B cell (primary cell): ENCODE results near the gene HIP1R. TPM values are rescaled to one million over a fixed set of nuclear protein-coding genes. Genes with fewer than 3 reads are reported as not detected.

Source experiments
- ATAC-seq: fragments of 200-7000 bp; cut with Tn5 transposase; one replicate; pipeline ENCODE4 v1.10.0; 2021; ENCODE audit warnings: low read depth, mild to moderate bottlenecking, moderate number of reproducible peaks, moderate library complexity
- CTCF ChIA-PET: fragments of 350-600 bp; sonication (Branson Sonifier 250); formaldehyde crosslinking; loops from one replicate; lab custom pipeline; 2021; ENCODE audit warnings: antibody characterized with exemption, inconsistent platforms; lab: Charles Lee
- POLR2A ChIA-PET: fragments of 350-600 bp; sonication (Branson Sonifier 250); formaldehyde crosslinking; loops from one replicate; lab custom pipeline; 2021; ENCODE audit warnings: antibody characterized with exemption; lab: Charles Lee
- DNase-seq: peaks from one replicate; pipeline ENCODE4 v3.0.0; 2013
- H2AFZ ChIP-seq: 2 replicates; pipeline ENCODE4 v1.6.1; 2012; ENCODE audit warnings: mild to moderate bottlenecking, low read depth, low read length; ENCODE audit not compliant: insufficient read depth, poor library complexity, severe bottlenecking
- H3K27ac ChIP-seq, 2 donors: 1 replicate in 1 of 2; 2 replicates in 1 of 2; pipeline ENCODE4 v1.5.1; 2012 to 2013; ENCODE audit warnings: low read length in 2 of 2, mild to moderate bottlenecking in 2 of 2, moderate library complexity in 1 of 2
- H3K27me3 ChIP-seq, 4 experiments: fragments of 200-600 bp in 1 of 4; sonication (generic) in 1 of 4; replicated peaks in 1 of 4; 1 replicate in 2 of 4; 2 replicates in 2 of 4; pipeline versions ENCODE4 v1.6.1 to v1.7.0; 2013 to 2016; ENCODE audit warnings: low read length in 3 of 4, mild to moderate bottlenecking in 2 of 4, mixed read lengths in 1 of 4, moderate library complexity in 1 of 4; ENCODE audit not compliant: insufficient read depth in 4 of 4, control insufficient read depth in 3 of 4; ENCODE audit errors: control extremely low read depth in 1 of 4
- H3K36me3 ChIP-seq, 2 experiments: replicated peaks in 1 of 2; 1 replicate in 1 of 2; 2 replicates in 1 of 2; pipeline versions ENCODE4 v1.6.1 to v1.7.1; 2013; ENCODE audit warnings: low read length in 1 of 2; ENCODE audit not compliant: insufficient read depth in 2 of 2, control insufficient read depth in 1 of 2; ENCODE audit errors: control extremely low read depth in 1 of 2, extremely low read depth in 1 of 2
- H3K4me1 ChIP-seq, 2 donors: fragments of 200-600 bp in 1 of 2; sonication (generic) in 1 of 2; 1 replicate in 1 of 2; 2 replicates in 1 of 2; pipeline versions ENCODE4 v1.5.1 to v1.6.1; 2013 to 2017; ENCODE audit warnings: low read length in 2 of 2; ENCODE audit not compliant: control insufficient read depth in 2 of 2, insufficient read depth in 2 of 2
- H3K4me2 ChIP-seq: replicated peaks from 2 replicates; pipeline ENCODE3; 2012; ENCODE audit warnings: mild to moderate bottlenecking, low read depth, low read length; ENCODE audit not compliant: poor library complexity, severe bottlenecking
- H3K4me3 ChIP-seq, 5 experiments: fragments of 200-600 bp in 1 of 5; sonication (generic) in 1 of 5; 1 replicate in 3 of 5; 2 replicates in 2 of 5; pipeline versions ENCODE4 v1.5.1 to v1.7.0; 2011 to 2016; ENCODE audit warnings: low read length in 4 of 5, mild to moderate bottlenecking in 4 of 5, low read depth in 2 of 5, control low read depth in 1 of 5, moderate library complexity in 1 of 5; ENCODE audit not compliant: insufficient read depth in 1 of 5; ENCODE audit errors: control extremely low read depth in 1 of 5, extremely low read depth in 1 of 5
- H3K79me2 ChIP-seq: fragments of 200-600 bp; sonication (generic); one replicate; pipeline ENCODE4 v1.6.0; 2016; ENCODE audit warnings: low read length; ENCODE audit not compliant: control insufficient read depth, insufficient read depth
- H3K9ac ChIP-seq: fragments of 200-600 bp; sonication (generic); 2 replicates; pipeline ENCODE4 v1.6.1; 2017; ENCODE audit warnings: mild to moderate bottlenecking, low read length, moderate library complexity
- H3K9me3 ChIP-seq, 3 donors: one replicate each; pipeline versions ENCODE4 v1.6.1 to v1.7.1; 2013; ENCODE audit warnings: low read length in 2 of 3; ENCODE audit not compliant: control insufficient read depth in 2 of 3, insufficient read depth in 1 of 3; ENCODE audit errors: control extremely low read depth in 1 of 3
- H4K20me1 ChIP-seq: 2 replicates; pipeline ENCODE4 v1.6.0; 2012; ENCODE audit warnings: mild to moderate bottlenecking, low read length; ENCODE audit not compliant: insufficient read depth, control insufficient read depth, poor library complexity, severe bottlenecking
- H3K27ac Mint-ChIP-seq: one replicate; pipeline ENCODE4 v1.8.0; 2021; ENCODE audit warnings: mixed read lengths
- H3K27me3 Mint-ChIP-seq: one replicate; pipeline ENCODE4 v1.8.0; 2021; ENCODE audit warnings: mixed read lengths
- H3K4me1 Mint-ChIP-seq: one replicate; pipeline ENCODE4 v1.8.0; 2021; ENCODE audit warnings: mixed read lengths
- H3K4me3 Mint-ChIP-seq: one replicate; pipeline ENCODE4 v1.8.0; 2021; ENCODE audit warnings: mixed read lengths
- H3K9me3 Mint-ChIP-seq: one replicate; pipeline ENCODE4 v1.8.0; 2022; ENCODE audit warnings: mixed read lengths; ENCODE audit not compliant: insufficient read depth
- EZH2 ChIP-seq: IDR thresholded peaks from 2 replicates; pipeline ENCODE4 v1.6.1; 2012; ENCODE audit warnings: borderline replicate concordance, low read depth, mild to moderate bottlenecking, moderate library complexity, low read length; ENCODE audit not compliant: insufficient read depth, poor library complexity, severe bottlenecking
- WGBS: methylation state at CpG from one replicate; pipeline ENCODE4 v1.1.5; 2013; ENCODE audit warnings: missing lambda C conversion rate; ENCODE audit not compliant: insufficient coverage; 5-methylcytosine and 5-hydroxymethylcytosine counted together
- intact Hi-C: fragments of 100-400 bp; cut with micrococcal nuclease; formaldehyde crosslinking; loops from one replicate; pipeline ENCODE4 v1.10.0; 2022
- polyA plus RNA-seq: library from polyadenylated mRNA; depleted of rRNA; stranded (reverse); fragments of >200 nt; gene quantifications from 2 replicates; pipeline ENCODE4 v1.2.3, GENCODE V29; 2012
- total RNA-seq, 2 donors: library from RNA; stranded (reverse); fragments of 120-200 nt in 1 of 2; gene quantifications; 1 replicate in 1 of 2; 2 replicates in 1 of 2; pipeline versions ENCODE4 v1.2.3 to v1.2.4, GENCODE V29; 2013 to 2022
- TF ChIP-seq, protein P1 (sequence below): fragments of 200-600 bp; IDR thresholded peaks from one replicate; pipeline ENCODE4 v1.8.0; 2022; ENCODE audit warnings: antibody characterized with exemption, mild to moderate bottlenecking

Gene HIP1R
- total and polyA plus RNA-seq, 2 donors (not counting 1 experiment from before 2014, with no cell fraction given): 289 to 390 TPM

DNA sequence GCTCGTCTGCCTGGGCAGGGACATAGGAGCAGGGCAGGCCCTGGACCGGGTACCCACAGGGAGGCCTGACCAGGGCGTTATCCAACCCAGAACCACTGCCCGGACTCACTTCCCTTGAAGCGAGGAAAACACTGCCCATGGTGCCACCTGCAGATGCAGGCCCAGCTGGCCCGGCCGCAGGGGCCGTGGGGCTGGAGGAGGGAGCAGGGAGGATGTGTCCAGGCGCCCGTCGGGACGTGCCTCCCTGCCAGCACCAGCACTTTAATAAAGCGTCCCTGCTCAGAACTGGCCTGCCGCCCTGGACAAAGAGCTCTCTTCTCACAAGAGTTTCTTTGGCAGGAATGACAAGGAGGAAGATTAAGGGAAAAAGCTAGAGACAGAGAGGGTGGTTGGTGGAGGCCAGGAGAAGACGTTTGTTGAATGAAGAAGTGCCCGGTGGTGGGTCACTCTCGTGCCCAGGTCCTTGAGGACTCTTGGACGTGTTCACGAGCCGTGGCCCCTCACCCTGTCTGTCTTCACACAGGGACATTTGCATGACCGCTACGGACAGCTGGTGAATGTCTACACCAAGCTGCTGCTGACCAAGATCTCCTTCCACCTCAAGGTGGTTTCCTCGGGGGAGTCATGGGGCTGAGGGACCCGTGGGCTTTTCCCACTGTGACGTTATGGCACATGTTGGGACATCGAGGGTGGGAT is 14.2 kb downstream of the HIP1R start:
- peaks cover 0 to 3% of the 10 kb centered on the region in 2 donors for H3K4me1 ChIP-seq
- H3K27ac ChIP-seq: no peak overlapping the region
- peaks cover 60% of the 10 kb centered on the region for H3K79me2 ChIP-seq
- peaks cover 85% of the 10 kb centered on the region for H4K20me1 ChIP-seq
- Mint-ChIP-seq H3K4me1 (peaks cover 11% of the 10 kb centered on the region), H3K9me3 (no peaks in the 10 kb centered on the region), H3K4me3 (no peak overlapping the region), H3K27ac (no peak overlapping the region), H3K27me3 (no peaks in the 10 kb centered on the region)
- TF ChIP-seq, protein P1, sequence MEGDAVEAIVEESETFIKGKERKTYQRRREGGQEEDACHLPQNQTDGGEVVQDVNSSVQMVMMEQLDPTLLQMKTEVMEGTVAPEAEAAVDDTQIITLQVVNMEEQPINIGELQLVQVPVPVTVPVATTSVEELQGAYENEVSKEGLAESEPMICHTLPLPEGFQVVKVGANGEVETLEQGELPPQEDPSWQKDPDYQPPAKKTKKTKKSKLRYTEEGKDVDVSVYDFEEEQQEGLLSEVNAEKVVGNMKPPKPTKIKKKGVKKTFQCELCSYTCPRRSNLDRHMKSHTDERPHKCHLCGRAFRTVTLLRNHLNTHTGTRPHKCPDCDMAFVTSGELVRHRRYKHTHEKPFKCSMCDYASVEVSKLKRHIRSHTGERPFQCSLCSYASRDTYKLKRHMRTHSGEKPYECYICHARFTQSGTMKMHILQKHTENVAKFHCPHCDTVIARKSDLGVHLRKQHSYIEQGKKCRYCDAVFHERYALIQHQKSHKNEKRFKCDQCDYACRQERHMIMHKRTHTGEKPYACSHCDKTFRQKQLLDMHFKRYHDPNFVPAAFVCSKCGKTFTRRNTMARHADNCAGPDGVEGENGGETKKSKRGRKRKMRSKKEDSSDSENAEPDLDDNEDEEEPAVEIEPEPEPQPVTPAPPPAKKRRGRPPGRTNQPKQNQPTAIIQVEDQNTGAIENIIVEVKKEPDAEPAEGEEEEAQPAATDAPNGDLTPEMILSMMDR: no peak
- TF ChIP-seq EZH2: no peak
- CTCF ChIA-PET: interaction anchor here (1.0 to 1.2 kb wide), 2 partner anchors 12 to 56 kb away, joined by 4 to 7 read pairs; no protein-coding TSS in a partner anchor
- no peak for ATAC-seq
- WGBS: 95% methylated on average over 24 of the region's 26 CpGs
- POLR2A ChIA-PET: no interaction called here
- no peak overlapping the region for H3K4me2 ChIP-seq
- no peaks in the 10 kb centered on the region for H3K9me3 ChIP-seq
- H2AFZ ChIP-seq: no peak overlapping the region
- DNase-seq: no peak
- no peak overlapping the region for H3K9ac ChIP-seq
- intact Hi-C loops: no loop called here
- peaks cover 1 to 82% of the 10 kb centered on the region in 2 experiments for H3K36me3 ChIP-seq
- H3K4me3 ChIP-seq: no peak overlapping the region
- no peaks in the 10 kb centered on the region for H3K27me3 ChIP-seq

GRCh38 chr12:122850048-122850445 is 14.8 kb downstream of the HIP1R start:
- H3K4me3 ChIP-seq: no peak overlapping the region
- TF ChIP-seq, protein P1: no peak
- no peak for TF ChIP-seq EZH2
- H3K9ac ChIP-seq: no peak overlapping the region
- DNase-seq (no peak), ATAC-seq (no peak)
- H3K9me3 ChIP-seq: no peaks in the 10 kb centered on the region
- POLR2A ChIA-PET: no interaction called here
- no peak overlapping the region for H2AFZ ChIP-seq
- no peak overlapping the region for H3K4me2 ChIP-seq
- H3K27ac Mint-ChIP-seq: no peak overlapping the region
- H3K4me1 Mint-ChIP-seq: peaks cover 7% of the 10 kb centered on the region
- H3K27me3 Mint-ChIP-seq: no peaks in the 10 kb centered on the region
- peaks cover 55% of the 10 kb centered on the region for H3K79me2 ChIP-seq
- no peaks in the 10 kb centered on the region for H3K9me3 Mint-ChIP-seq
- no peak overlapping the region for H3K4me3 Mint-ChIP-seq
- H3K27ac ChIP-seq: no peak overlapping the region
- intact Hi-C loops: no loop called here
- 92% methylated on average over 8 of the region's 14 CpGs for WGBS
- H3K4me1 ChIP-seq: no peaks in the 10 kb centered on the region
- H4K20me1 ChIP-seq: peaks cover 85% of the 10 kb centered on the region
- CTCF ChIA-PET: interaction anchor here (1.0 to 1.2 kb wide), 2 partner anchors 11 to 57 kb away, joined by 4 to 7 read pairs; no protein-coding TSS in a partner anchor
- H3K36me3 ChIP-seq: peaks cover 1 to 83% of the 10 kb centered on the region in 2 experiments
- no peaks in the 10 kb centered on the region for H3K27me3 ChIP-seq
